ENCODE measurements around the gene VPS33A. TPM values are rescaled to one million over a fixed set of nuclear protein-coding genes. Genes with fewer than 3 reads are reported as not detected.

Gene VPS33A
- total and polyA plus RNA-seq, 2 donors (not counting 3 experiments of a cell fraction or from before 2014, with no cell fraction given): 12.1 to 23.1 TPM

DNA sequence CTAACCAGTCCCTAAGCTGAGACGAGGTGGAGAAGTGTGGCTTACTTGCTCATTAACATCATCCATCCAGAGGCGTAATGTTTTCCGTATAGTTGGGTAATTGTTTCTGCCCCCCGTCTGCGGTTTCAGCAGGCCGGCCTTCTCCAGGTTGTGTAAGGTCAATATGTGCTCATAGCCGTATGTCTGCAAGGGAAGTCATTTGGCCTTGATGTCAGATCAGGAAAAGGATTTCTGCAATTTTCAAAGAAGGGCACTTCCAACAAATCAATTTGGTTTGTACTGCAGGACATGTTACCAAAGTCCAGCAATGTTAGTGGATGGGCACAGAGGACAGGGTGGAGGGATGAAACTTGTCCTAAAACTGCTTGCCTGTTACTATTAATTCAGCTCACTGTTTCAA lies 30.6 kb downstream of the VPS33A start:
- Histone ChIP-seq H3K36me3 (ENCODE audit: control insufficient read depth in 2 of 2, extremely low read depth in 1 of 2, insufficient read depth in 2 of 2, low read length in 2 of 2) (peaks cover 1 to 6% of the 10 kb centered on the region in 2 experiments), H3K9me3 (replicated peaks; ENCODE audit: control insufficient read depth, insufficient read depth, low read length) (no peaks in the 10 kb centered on the region), H2AFZ (ENCODE audit: low read depth, low read length) (no peak overlapping the region), H3K4me1 (ENCODE audit: control insufficient read depth, extremely low read depth, insufficient read depth, low read length) (no peaks in the 10 kb centered on the region), H3K9ac (replicated peaks; ENCODE audit: extremely low read depth, insufficient read depth, low read length) (no peak overlapping the region), H3K4me2 (ENCODE audit: insufficient read depth, low read length) (no peak overlapping the region), H3K79me2 (ENCODE audit: control insufficient read depth, insufficient read depth, low read length) (no peaks in the 10 kb centered on the region), H3K9me1 (replicated peaks; ENCODE audit: control insufficient read depth, extremely low read depth, insufficient read depth, low read length) (no peaks in the 10 kb centered on the region), H3K4me3 (replicated peaks in 1 of 3; ENCODE audit: insufficient read depth in 1 of 3, low read depth in 1 of 3, low read length in 3 of 3) (no peak overlapping the region), H3K27me3 (ENCODE audit: control insufficient read depth in 2 of 2, insufficient read depth in 2 of 2, low read length in 2 of 2) (no peaks in the 10 kb centered on the region), H4K20me1 (replicated peaks; ENCODE audit: control insufficient read depth, extremely low read depth, insufficient read depth, low read length) (no peaks in the 10 kb centered on the region), H3K27ac (ENCODE audit: insufficient read depth, low read depth, low read length) (no peak overlapping the region)
- TF ChIP-seq JUN (IDR thresholded peaks at IDR 0.05; ENCODE audit: borderline replicate concordance, insufficient read depth, insufficient read length, low read depth) (no peak), POLR2A (IDR thresholded peaks at IDR 0.05; ENCODE audit: low read depth, low read length) (no peak), MYC (IDR thresholded peaks at IDR 0.05; ENCODE audit: low read depth, low read length) (no peak), CTCF (IDR thresholded peaks at IDR 0.05; ENCODE audit: extremely low read depth in 1 of 2, insufficient read depth in 1 of 2, low read depth in 1 of 2, low read length in 2 of 2) (no peak), POLR2AphosphoS5 (IDR thresholded peaks at IDR 0.05; ENCODE audit: insufficient read depth, low read depth, low read length) (no peak)
- dilution Hi-C loops (cut with MboI; ENCODE audit: extremely low pct_ligation_motif_present, low sequenced_read_pairs) (no loop called here), intact Hi-C loops (cut with micrococcal nuclease) (no loop called here)
- CTCF ChIA-PET: interaction anchor here (0.9 kb wide), 1 partner anchor 45 kb away, joined by 3 read pairs; no protein-coding TSS in a partner anchor
- FAIRE-seq (no peak), DNase-seq (ENCODE audit: low read depth, low spot score) (no peak)
- POLR2A ChIA-PET: no interaction called here
- no TSS peak for BruUV-seq (replicated peaks)

GRCh38 chr12:122232691-122233090 lies 33.6 kb downstream of the VPS33A start:
- no TSS peak for BruUV-seq (replicated peaks)
- POLR2A ChIA-PET: no interaction called here
- no peaks in the 10 kb centered on the region for H3K9me1 ChIP-seq (replicated peaks; ENCODE audit: control insufficient read depth, extremely low read depth, insufficient read depth, low read length)
- H3K4me3 ChIP-seq (replicated peaks in 1 of 3; ENCODE audit: insufficient read depth in 1 of 3, low read depth in 1 of 3, low read length in 3 of 3): no peak overlapping the region
- dilution Hi-C loops (cut with MboI; ENCODE audit: extremely low pct_ligation_motif_present, low sequenced_read_pairs) (no loop called here), intact Hi-C loops (cut with micrococcal nuclease) (no loop called here)
- FAIRE-seq (no peak), DNase-seq (ENCODE audit: low read depth, low spot score) (no peak)
- no peaks in the 10 kb centered on the region for H3K79me2 ChIP-seq (ENCODE audit: control insufficient read depth, insufficient read depth, low read length)
- H3K9me3 ChIP-seq (replicated peaks; ENCODE audit: control insufficient read depth, insufficient read depth, low read length): no peaks in the 10 kb centered on the region
- no peaks in the 10 kb centered on the region for H3K27me3 ChIP-seq (ENCODE audit: control insufficient read depth in 2 of 2, insufficient read depth in 2 of 2, low read length in 2 of 2)
- H4K20me1 ChIP-seq (replicated peaks; ENCODE audit: control insufficient read depth, extremely low read depth, insufficient read depth, low read length): no peaks in the 10 kb centered on the region
- TF ChIP-seq CTCF (IDR thresholded peaks at IDR 0.05; ENCODE audit: extremely low read depth in 1 of 2, insufficient read depth in 1 of 2, low read depth in 1 of 2, low read length in 2 of 2) (no peak), GATA2 (IDR thresholded peaks at IDR 0.05; ENCODE audit: insufficient read depth, insufficient read length, low read depth, low read length) (no peak), JUN (IDR thresholded peaks at IDR 0.05; ENCODE audit: borderline replicate concordance, insufficient read depth, insufficient read length, low read depth) (no peak), POLR2A (IDR thresholded peaks at IDR 0.05; ENCODE audit: low read depth, low read length) (no peak), MAX (IDR thresholded peaks at IDR 0.05; ENCODE audit: insufficient read depth, insufficient read length) (no peak), EZH2 (IDR thresholded peaks at IDR 0.05; ENCODE audit: borderline replicate concordance, low read depth, low read length, severe bottlenecking) (no peak), FOS (IDR thresholded peaks at IDR 0.05; ENCODE audit: borderline replicate concordance, insufficient read depth, low read length) (no peak), MYC (IDR thresholded peaks at IDR 0.05; ENCODE audit: low read depth, low read length) (no peak), POLR2AphosphoS5 (IDR thresholded peaks at IDR 0.05; ENCODE audit: insufficient read depth, low read depth, low read length) (no peak)
- CTCF ChIA-PET: no interaction called here
- no peak overlapping the region for H3K9ac ChIP-seq (replicated peaks; ENCODE audit: extremely low read depth, insufficient read depth, low read length)
- H3K27ac ChIP-seq (ENCODE audit: insufficient read depth, low read depth, low read length): no peak overlapping the region
- H3K36me3 ChIP-seq (ENCODE audit: control insufficient read depth in 2 of 2, extremely low read depth in 1 of 2, insufficient read depth in 2 of 2, low read length in 2 of 2): peaks cover 2 to 9% of the 10 kb centered on the region in 2 experiments
- no peak overlapping the region for H3K4me2 ChIP-seq (ENCODE audit: insufficient read depth, low read length)
- no peaks in the 10 kb centered on the region for H3K4me1 ChIP-seq (ENCODE audit: control insufficient read depth, extremely low read depth, insufficient read depth, low read length)
- H2AFZ ChIP-seq (ENCODE audit: low read depth, low read length): no peak overlapping the region
